Nephron progenitor cell (in vitro differentiated cells): ENCODE measurements around the gene CHKA.
A peak's percentile ranks its signal among the peaks of the same experiment; 100 is the strongest.

Source experiments
- DNase-seq: peaks from one replicate; pipeline ENCODE4 v3.0.0; 2021
- H3K27ac Mint-ChIP-seq: 2 replicates; pipeline ENCODE4 v1.8.0; 2021; ENCODE audit warnings: mild to moderate bottlenecking, moderate library complexity, mixed read lengths
- H3K27me3 Mint-ChIP-seq: 2 replicates; pipeline ENCODE4 v1.8.0; 2021; ENCODE audit warnings: mild to moderate bottlenecking, low read depth, mixed read lengths; ENCODE audit not compliant: poor library complexity
- H3K36me3 Mint-ChIP-seq: 2 replicates; pipeline ENCODE4 v1.8.0; 2021; ENCODE audit warnings: low read depth, mixed read lengths
- H3K4me1 Mint-ChIP-seq: 2 replicates; pipeline ENCODE4 v1.8.0; 2021; ENCODE audit warnings: mixed read lengths
- H3K4me3 Mint-ChIP-seq: 2 replicates; pipeline ENCODE4 v1.8.0; 2021; ENCODE audit warnings: mild to moderate bottlenecking, moderate library complexity, mixed read lengths
- H3K9me3 Mint-ChIP-seq: 2 replicates; pipeline ENCODE4 v1.8.0; 2021; ENCODE audit warnings: mild to moderate bottlenecking, moderate library complexity, mixed read lengths
- CTCF ChIP-seq: fragments of 200-600 bp; sonication (generic); IDR thresholded peaks from 2 replicates; pipeline ENCODE4 v1.5.0; 2021; ENCODE audit warnings: antibody characterized with exemption

The CHKA gene

GRCh38 chr11:68071281-68072048, 49.7 kb downstream of the CHKA start:
- H3K4me1 Mint-ChIP-seq: no peaks in the 10 kb centered on the region
- DNase-seq: no peak
- no peak for TF ChIP-seq CTCF
- H3K27me3 Mint-ChIP-seq: peaks cover 2% of the 10 kb centered on the region
- H3K27ac Mint-ChIP-seq: peak overlapping the region; percentile 61
- peaks cover 49% of the 10 kb centered on the region for H3K36me3 Mint-ChIP-seq
- H3K9me3 Mint-ChIP-seq: no peaks in the 10 kb centered on the region
- H3K4me3 Mint-ChIP-seq: no peak overlapping the region

- H3K36me3 Mint-ChIP-seq: peaks cover 67% of the 10 kb centered on the region
- H3K4me3 Mint-ChIP-seq: no peak overlapping the region
- H3K4me1 Mint-ChIP-seq: no peaks in the 10 kb centered on the region
- H3K9me3 Mint-ChIP-seq: no peaks in the 10 kb centered on the region
- TF ChIP-seq CTCF: no peak
- H3K27me3 Mint-ChIP-seq: peaks cover 2% of the 10 kb centered on the region
- DNase-seq: no peak
- H3K27ac Mint-ChIP-seq: peak overlapping the region; percentile 8
Measured at GRCh38 chr11:68067991-68068390, 53.2 kb downstream of the CHKA start.

- Mint-ChIP-seq H3K27me3 (peaks cover 2% of the 10 kb centered on the region), H3K27ac (no peak overlapping the region), H3K4me3 (no peak overlapping the region), H3K36me3 (peaks cover 75% of the 10 kb centered on the region), H3K9me3 (no peaks in the 10 kb centered on the region), H3K4me1 (no peaks in the 10 kb centered on the region)
- no peak for DNase-seq
- no peak for TF ChIP-seq CTCF
Measured at GRCh38 chr11:68066742-68067141, 54.4 kb downstream of the CHKA start.

GRCh38 chr11:68065841-68066240, 55.3 kb downstream of the CHKA start:
- Mint-ChIP-seq H3K27ac (no peak overlapping the region), H3K4me1 (peaks cover under 1% of the 10 kb centered on the region)

GRCh38 chr11:68064926-68065325, 56.3 kb downstream of the CHKA start:
- Mint-ChIP-seq H3K4me1 (peaks cover 5% of the 10 kb centered on the region), H3K36me3 (peaks cover 70% of the 10 kb centered on the region), H3K27ac (no peak overlapping the region)

More at GRCh38 chr11:68065841-68066240, 55.3 kb downstream of the CHKA start:
- Mint-ChIP-seq H3K36me3 (peaks cover 73% of the 10 kb centered on the region), H3K4me3 (no peak overlapping the region), H3K27me3 (peaks cover 2% of the 10 kb centered on the region), H3K9me3 (no peaks in the 10 kb centered on the region)
- no peak for DNase-seq
- TF ChIP-seq CTCF: no peak

More at GRCh38 chr11:68064926-68065325, 56.3 kb downstream of the CHKA start:
- no peaks in the 10 kb centered on the region for H3K27me3 Mint-ChIP-seq
- no peak for DNase-seq
- TF ChIP-seq CTCF: no peak
- H3K4me3 Mint-ChIP-seq: no peak overlapping the region
- H3K9me3 Mint-ChIP-seq: no peaks in the 10 kb centered on the region
